Activated CD4-positive, alpha-beta memory T cell treated with anti-CD3 and anti-CD28 coated beads, Interleukin-2, amount 10 ng/mL, durations not matched to agents 7 days and 5 days (primary cell): ENCODE data around the gene HOATZ. TPM values are rescaled to one million over a fixed set of nuclear protein-coding genes. Genes with fewer than 3 reads are reported as not detected.

ENCODE experiments used
- CTCF ChIA-PET: fragments of 350-600 bp; sonication (Branson Sonifier 250); formaldehyde crosslinking; loops from one replicate; lab custom pipeline; 2021; ENCODE audit warnings: antibody characterized with exemption, inconsistent platforms; lab: Charles Lee
- POLR2A ChIA-PET: fragments of 350-600 bp; sonication (Branson Sonifier 250); formaldehyde crosslinking; loops from one replicate; lab custom pipeline; 2021; ENCODE audit warnings: antibody characterized with exemption; lab: Charles Lee
- DNase-seq: peaks from one replicate; pipeline ENCODE4 v3.0.0-alpha.2; 2020
- H3K27ac Mint-ChIP-seq: one replicate; pipeline ENCODE4 v1.8.0; 2021; ENCODE audit warnings: mild to moderate bottlenecking, mixed read lengths
- H3K27me3 Mint-ChIP-seq: one replicate; pipeline ENCODE4 v1.8.0; 2021; ENCODE audit warnings: mixed read lengths
- H3K36me3 Mint-ChIP-seq: one replicate; pipeline ENCODE4 v1.8.0; 2021; ENCODE audit warnings: low read depth, mixed read lengths
- H3K4me1 Mint-ChIP-seq: one replicate; pipeline ENCODE4 v1.8.0; 2021; ENCODE audit warnings: mixed read lengths
- H3K4me3 Mint-ChIP-seq: one replicate; pipeline ENCODE4 v1.8.0; 2021; ENCODE audit warnings: mild to moderate bottlenecking, mixed read lengths
- H3K9me3 Mint-ChIP-seq: one replicate; pipeline ENCODE4 v1.8.0; 2021; ENCODE audit warnings: mixed read lengths
- total RNA-seq, 2 experiments: library from RNA; stranded (reverse); gene quantifications; one replicate each; pipeline ENCODE4 v1.2.3, GENCODE V29; 2021

HOATZ gene
- total RNA-seq, 2 experiments from 2014 or later: not detected

- CTCF ChIA-PET: no interaction called here
- no peak for DNase-seq
- Mint-ChIP-seq H3K4me1 (peaks cover 20% of the 10 kb centered on the region), H3K9me3 (no peaks in the 10 kb centered on the region), H3K4me3 (no peak overlapping the region), H3K27me3 (peaks cover 74% of the 10 kb centered on the region), H3K27ac (no peak overlapping the region), H3K36me3 (no peaks in the 10 kb centered on the region)
- POLR2A ChIA-PET: no interaction called here
Measured at GRCh38 chr11:111540937-111541253, 26.3 kb downstream of the HOATZ start.

GRCh38 chr11:111541254-111542061 is 26.9 kb downstream of the HOATZ start:
- Mint-ChIP-seq H3K4me1 (peaks cover 20% of the 10 kb centered on the region), H3K9me3 (no peaks in the 10 kb centered on the region), H3K36me3 (no peaks in the 10 kb centered on the region), H3K27me3 (peaks cover 75% of the 10 kb centered on the region), H3K27ac (no peak overlapping the region), H3K4me3 (peak overlapping the region; percentile 14)
- CTCF ChIA-PET: no interaction called here
- POLR2A ChIA-PET: no interaction called here
- DNase-seq: no peak

GRCh38 chr11:111542606-111543275 is 28.2 kb downstream of the HOATZ start:
- Mint-ChIP-seq H3K36me3 (no peaks in the 10 kb centered on the region), H3K27me3 (peaks cover 69% of the 10 kb centered on the region), H3K4me3 (no peak overlapping the region), H3K9me3 (no peaks in the 10 kb centered on the region), H3K4me1 (peaks cover 20% of the 10 kb centered on the region), H3K27ac (no peak overlapping the region)
- CTCF ChIA-PET: no interaction called here
- DNase-seq: no peak
- POLR2A ChIA-PET: no interaction called here

GRCh38 chr11:111548525-111548924 is 33.9 kb downstream of the HOATZ start:
- ChIA-PET CTCF (no interaction called here), POLR2A (no interaction called here)
- Mint-ChIP-seq H3K9me3 (no peaks in the 10 kb centered on the region), H3K27ac (no peak overlapping the region), H3K4me3 (no peak overlapping the region), H3K36me3 (no peaks in the 10 kb centered on the region), H3K27me3 (peaks cover 43% of the 10 kb centered on the region), H3K4me1 (no peaks in the 10 kb centered on the region)
- DNase-seq: no peak

GRCh38 chr11:111549196-111549868 is 34.8 kb downstream of the HOATZ start:
- no peak overlapping the region for H3K27ac Mint-ChIP-seq
- ChIA-PET POLR2A (no interaction called here), CTCF (no interaction called here)
- no peak for DNase-seq
- no peaks in the 10 kb centered on the region for H3K4me1 Mint-ChIP-seq
- H3K36me3 Mint-ChIP-seq: no peaks in the 10 kb centered on the region
- no peaks in the 10 kb centered on the region for H3K9me3 Mint-ChIP-seq
- no peak overlapping the region for H3K4me3 Mint-ChIP-seq
- H3K27me3 Mint-ChIP-seq: peaks cover 43% of the 10 kb centered on the region

GRCh38 chr11:111549869-111550203 is 35.3 kb downstream of the HOATZ start:
- Mint-ChIP-seq H3K4me1 (no peaks in the 10 kb centered on the region), H3K27me3 (peaks cover 43% of the 10 kb centered on the region), H3K4me3 (no peak overlapping the region), H3K36me3 (no peaks in the 10 kb centered on the region), H3K27ac (no peak overlapping the region), H3K9me3 (no peaks in the 10 kb centered on the region)
- ChIA-PET POLR2A (no interaction called here), CTCF (no interaction called here)
- no peak for DNase-seq

GRCh38 chr11:111550258-111550657 is 35.7 kb downstream of the HOATZ start:
- Mint-ChIP-seq H3K27ac (no peak overlapping the region), H3K4me3 (no peak overlapping the region), H3K27me3 (peaks cover 44% of the 10 kb centered on the region), H3K36me3 (no peaks in the 10 kb centered on the region), H3K4me1 (no peaks in the 10 kb centered on the region), H3K9me3 (peaks cover under 1% of the 10 kb centered on the region)
- CTCF ChIA-PET: no interaction called here
- POLR2A ChIA-PET: no interaction called here
- DNase-seq: no peak

GRCh38 chr11:111554532-111554931 is 40.0 kb downstream of the HOATZ start:
- no peaks in the 10 kb centered on the region for H3K36me3 Mint-ChIP-seq
- ChIA-PET CTCF (interaction anchor here (0.8 to 1.2 kb wide), 2 partner anchors 9 to 225 kb away, joined by 3 read pairs; no protein-coding TSS in a partner anchor), POLR2A (no interaction called here)

GRCh38 chr11:111555255-111555654 is 40.7 kb downstream of the HOATZ start:
- Mint-ChIP-seq H3K27me3 (peaks cover 25% of the 10 kb centered on the region), H3K4me3 (no peak overlapping the region), H3K9me3 (peaks cover 6% of the 10 kb centered on the region), H3K4me1 (no peaks in the 10 kb centered on the region), H3K27ac (no peak overlapping the region), H3K36me3 (no peaks in the 10 kb centered on the region)
- CTCF ChIA-PET: interaction anchor here (0.8 to 1.2 kb wide), 2 partner anchors 107 to 224 kb away, joined by 3 read pairs; no protein-coding TSS in a partner anchor
- DNase-seq: no peak
- POLR2A ChIA-PET: no interaction called here

More at GRCh38 chr11:111554532-111554931, 40.0 kb downstream of the HOATZ start:
- H3K27ac Mint-ChIP-seq: no peak overlapping the region
- H3K4me1 Mint-ChIP-seq: no peaks in the 10 kb centered on the region
- no peak overlapping the region for H3K4me3 Mint-ChIP-seq
- H3K27me3 Mint-ChIP-seq: peaks cover 29% of the 10 kb centered on the region
- H3K9me3 Mint-ChIP-seq: peaks cover 6% of the 10 kb centered on the region
- DNase-seq: no peak

- peaks cover 6% of the 10 kb centered on the region for H3K9me3 Mint-ChIP-seq
- POLR2A ChIA-PET: no interaction called here
- H3K4me1 Mint-ChIP-seq: no peaks in the 10 kb centered on the region
- DNase-seq: no peak
- no peak overlapping the region for H3K4me3 Mint-ChIP-seq
- peaks cover 12% of the 10 kb centered on the region for H3K27me3 Mint-ChIP-seq
- no peaks in the 10 kb centered on the region for H3K36me3 Mint-ChIP-seq
- no peak overlapping the region for H3K27ac Mint-ChIP-seq
- CTCF ChIA-PET: interaction anchor here (0.9 to 1.0 kb wide), 2 partner anchors 47 to 220 kb away, joined by 3 to 4 read pairs; no protein-coding TSS in a partner anchor
Measured at GRCh38 chr11:111557425-111558111, 43.0 kb downstream of the HOATZ start.

- CTCF ChIA-PET: no interaction called here
- POLR2A ChIA-PET: no interaction called here
- no peak overlapping the region for H3K27ac Mint-ChIP-seq
- DNase-seq: no peak
- H3K4me1 Mint-ChIP-seq: no peaks in the 10 kb centered on the region
- peaks cover 6% of the 10 kb centered on the region for H3K9me3 Mint-ChIP-seq
- no peak overlapping the region for H3K4me3 Mint-ChIP-seq
- H3K27me3 Mint-ChIP-seq: peaks cover 6% of the 10 kb centered on the region
- H3K36me3 Mint-ChIP-seq: no peaks in the 10 kb centered on the region
Measured at GRCh38 chr11:111559800-111560464, 45.4 kb downstream of the HOATZ start.

GRCh38 chr11:111560800-111561199 is 46.2 kb downstream of the HOATZ start:
- no peak overlapping the region for H3K4me3 Mint-ChIP-seq
- ChIA-PET CTCF (interaction anchor here (0.9 kb wide), 1 partner anchor 44 kb away, joined by 4 read pairs; no protein-coding TSS in a partner anchor), POLR2A (no interaction called here)
- H3K27ac Mint-ChIP-seq: no peak overlapping the region
- H3K4me1 Mint-ChIP-seq: no peaks in the 10 kb centered on the region
- H3K36me3 Mint-ChIP-seq: no peaks in the 10 kb centered on the region
- H3K9me3 Mint-ChIP-seq: peaks cover 3% of the 10 kb centered on the region
- H3K27me3 Mint-ChIP-seq: peaks cover 2% of the 10 kb centered on the region
- no peak for DNase-seq
